SU-DHL-6 (cell line): Measurements from ENCODE around the gene RNF214.
"Not testable (repeated sequence)": the region's sequence is repeated elsewhere in the genome, so short reads cannot be mapped to it uniquely, and the experiment has no call there.

Experiments
- H2AFZ ChIP-seq: fragments of 200-600 bp; sonication (generic); 2 replicates; pipeline ENCODE4 v1.6.1; 2014; ENCODE audit warnings: low read depth, mild to moderate bottlenecking, moderate library complexity, mixed read lengths, antibody characterized with exemption, low read length; ENCODE audit not compliant: severe bottlenecking
- H3F3A ChIP-seq: fragments of 200-600 bp; shearing (Covaris generic); 2 replicates; pipeline ENCODE4 v1.6.0; 2016; ENCODE audit warnings: antibody characterized with exemption, mild to moderate bottlenecking; ENCODE audit not compliant: insufficient read depth
- H3K27ac ChIP-seq: fragments of 200-600 bp; sonication (generic); 2 replicates; pipeline ENCODE4 v1.5.1; 2016; ENCODE audit warnings: low read depth, mild to moderate bottlenecking, low read length, moderate library complexity, mixed read lengths
- H3K27me3 ChIP-seq: fragments of 200-600 bp; sonication (generic), shearing (Covaris generic); 2 replicates; pipeline ENCODE4 v1.6.0; 2014; ENCODE audit warnings: mild to moderate bottlenecking, low read length
- H3K36me3 ChIP-seq: fragments of 200-600 bp; sonication (generic); 2 replicates; pipeline ENCODE4 v1.6.1; 2014; ENCODE audit warnings: mild to moderate bottlenecking, low read length, mixed read lengths
- H3K4me2 ChIP-seq: fragments of 300-600, 200-600 bp; shearing (Covaris generic), sonication (generic); 2 replicates; pipeline ENCODE4 v1.6.0; 2014; ENCODE audit warnings: low read length, low read depth, mild to moderate bottlenecking; ENCODE audit not compliant: poor library complexity, severe bottlenecking
- H3K4me3 ChIP-seq: fragments of 200-600 bp; sonication (generic); 2 replicates; pipeline ENCODE4 v1.5.1; 2014; ENCODE audit warnings: antibody characterized with exemption, low read length, mild to moderate bottlenecking, mixed read lengths; ENCODE audit not compliant: insufficient read depth, poor library complexity, severe bottlenecking
- H3K79me2 ChIP-seq: fragments of 200-600 bp; sonication (generic); 2 replicates; pipeline ENCODE4 v1.6.1; 2014; ENCODE audit warnings: mild to moderate bottlenecking, low read length, moderate library complexity; ENCODE audit not compliant: insufficient read depth
- H3K9ac ChIP-seq: fragments of 200-600 bp; sonication (generic); 2 replicates; pipeline ENCODE4 v1.7.0; 2014; ENCODE audit warnings: mild to moderate bottlenecking, low read length
- H3K9me2 ChIP-seq: fragments of 200-600 bp; sonication (generic); replicated peaks from 2 replicates; pipeline ENCODE4 v1.6.1; 2014; ENCODE audit warnings: low read length; ENCODE audit not compliant: insufficient read depth
- H3K9me3 ChIP-seq: fragments of 200-600 bp; sonication (generic); 2 replicates; pipeline ENCODE4 v1.6.1; 2014; ENCODE audit warnings: low read length, mixed read lengths; ENCODE audit not compliant: insufficient read depth
- H4K20me1 ChIP-seq: fragments of 200-600 bp; sonication (generic); 2 replicates; pipeline ENCODE4 v1.6.1; 2014; ENCODE audit warnings: low read depth, mild to moderate bottlenecking, antibody characterized with exemption, low read length, moderate library complexity, mixed read lengths
- CTCF ChIP-seq: fragments of 200-600 bp; sonication (generic); IDR thresholded peaks from one replicate; pipeline ENCODE4 v1.5.1; 2017; ENCODE audit warnings: antibody characterized with exemption, mild to moderate bottlenecking, low read length, moderate library complexity; ENCODE audit not compliant: insufficient read depth, poor library complexity, severe bottlenecking
- EZH2phosphoT487 ChIP-seq: fragments of 200-600 bp; sonication (generic), shearing (Covaris generic); conservative IDR thresholded peaks from 2 replicates; pipeline ENCODE4 v1.6.1; 2018; ENCODE audit warnings: mild to moderate bottlenecking, antibody characterized with exemption, low read length, moderate library complexity, mixed read lengths

Gene RNF214

GRCh38 chr11:117258576-117258975, 26.1 kb downstream of the RNF214 start:
- H3K4me2 ChIP-seq = no peak overlapping the region
- no peak overlapping the region for H3K27ac ChIP-seq
- H2AFZ ChIP-seq = no peak overlapping the region
- H3K79me2 ChIP-seq = no peaks in the 10 kb centered on the region
- no peak for TF ChIP-seq EZH2phosphoT487
- TF ChIP-seq CTCF = no peak
- no peaks in the 10 kb centered on the region for H3F3A ChIP-seq
- H3K9me2 ChIP-seq = no peaks in the 10 kb centered on the region
- H3K36me3 ChIP-seq = no peaks in the 10 kb centered on the region
- H3K4me3 ChIP-seq = no peak overlapping the region
- no peak overlapping the region for H3K9ac ChIP-seq
- H3K27me3 ChIP-seq = no peaks in the 10 kb centered on the region
- H4K20me1 ChIP-seq = no peaks in the 10 kb centered on the region
- no peaks in the 10 kb centered on the region for H3K9me3 ChIP-seq

GRCh38 chr11:117259417-117259816, 26.9 kb downstream of the RNF214 start:
- no peak for TF ChIP-seq CTCF
- TF ChIP-seq EZH2phosphoT487 = no peak
- H4K20me1 ChIP-seq = no peaks in the 10 kb centered on the region
- H3F3A ChIP-seq = no peaks in the 10 kb centered on the region
- no peaks in the 10 kb centered on the region for H3K9me2 ChIP-seq
- no peaks in the 10 kb centered on the region for H3K36me3 ChIP-seq
- no peak overlapping the region for H3K9ac ChIP-seq
- no peaks in the 10 kb centered on the region for H3K9me3 ChIP-seq
- no peaks in the 10 kb centered on the region for H3K27me3 ChIP-seq
- no peak overlapping the region for H2AFZ ChIP-seq
- H3K27ac ChIP-seq = no peak overlapping the region
- H3K79me2 ChIP-seq = no peaks in the 10 kb centered on the region
- no peak overlapping the region for H3K4me2 ChIP-seq
- H3K4me3 ChIP-seq = no peak overlapping the region

GRCh38 chr11:117264624-117265323, 32.3 kb downstream of the RNF214 start:
- H3K9me2 ChIP-seq, H3K27me3 ChIP-seq, H3K9me3 ChIP-seq, H3K27ac ChIP-seq, H3K79me2 ChIP-seq, H2AFZ ChIP-seq, H4K20me1 ChIP-seq, H3K36me3 ChIP-seq, H3K4me3 ChIP-seq, H3F3A ChIP-seq, H3K4me2 ChIP-seq, H3K9ac ChIP-seq: not testable (repeated sequence)

GRCh38 chr11:117265745-117266144, 33.3 kb downstream of the RNF214 start:
- H3K9ac ChIP-seq = no peak overlapping the region

More at GRCh38 chr11:117265745-117266144, 33.3 kb downstream of the RNF214 start:
- H3K36me3 ChIP-seq = no peaks in the 10 kb centered on the region
- no peak overlapping the region for H2AFZ ChIP-seq
- H3K27me3 ChIP-seq = no peaks in the 10 kb centered on the region
- no peak overlapping the region for H3K4me3 ChIP-seq
- no peaks in the 10 kb centered on the region for H3K79me2 ChIP-seq
- H3K9me3 ChIP-seq = no peaks in the 10 kb centered on the region
- H4K20me1 ChIP-seq = no peaks in the 10 kb centered on the region
- H3K27ac ChIP-seq = no peak overlapping the region
- no peaks in the 10 kb centered on the region for H3K9me2 ChIP-seq
- no peaks in the 10 kb centered on the region for H3F3A ChIP-seq
- TF ChIP-seq CTCF (no peak), EZH2phosphoT487 (no peak)
- H3K4me2 ChIP-seq = no peak overlapping the region
